Progenitor cell of endocrine pancreas (in vitro differentiated cells): Measurements from ENCODE around the gene DVL2. TPM values are rescaled to one million over a fixed set of nuclear protein-coding genes. Genes with fewer than 3 reads are reported as not detected.

Experiments
- DNase-seq: peaks from one replicate; pipeline ENCODE4 v3.0.0; 2021; ENCODE audit warnings: low spot score; ENCODE audit not compliant: unreplicated experiment
- H3K27ac Mint-ChIP-seq: 2 replicates; pipeline ENCODE4 v1.8.0; 2021; ENCODE audit warnings: mild to moderate bottlenecking, moderate library complexity, mixed read lengths
- H3K27me3 Mint-ChIP-seq: 2 replicates; pipeline ENCODE4 v1.8.0; 2021; ENCODE audit warnings: mixed read lengths
- H3K36me3 Mint-ChIP-seq: 2 replicates; pipeline ENCODE4 v1.8.0; 2022; ENCODE audit warnings: mixed read lengths; ENCODE audit not compliant: insufficient read depth
- H3K4me1 Mint-ChIP-seq: 2 replicates; pipeline ENCODE4 v1.8.0; 2021; ENCODE audit warnings: low read depth, mixed read lengths
- H3K4me3 Mint-ChIP-seq: 2 replicates; pipeline ENCODE4 v1.8.0; 2021; ENCODE audit warnings: low read depth, mild to moderate bottlenecking, moderate library complexity, mixed read lengths
- H3K9me3 Mint-ChIP-seq: 2 replicates; pipeline ENCODE4 v1.8.0; 2021; ENCODE audit warnings: low read depth, mixed read lengths
- CTCF ChIP-seq: fragments of 200-600 bp; sonication (generic); IDR thresholded peaks from one replicate; pipeline ENCODE4 v1.5.0; 2021; ENCODE audit warnings: antibody characterized with exemption, mild to moderate bottlenecking; ENCODE audit not compliant: unreplicated experiment
- total RNA-seq: library from RNA; stranded (reverse); gene quantifications from 2 replicates; pipeline ENCODE4 v1.2.1, GENCODE V29; 2021

The DVL2 gene
- total RNA-seq, 1 donor from 2014 or later: 104 TPM

GRCh38 chr17:7253082-7253481 lies 18.8 kb upstream of the DVL2 start:
- no peaks in the 10 kb centered on the region for H3K27me3 Mint-ChIP-seq
- peaks cover 9% of the 10 kb centered on the region for H3K36me3 Mint-ChIP-seq
- no peaks in the 10 kb centered on the region for H3K9me3 Mint-ChIP-seq
- peaks cover 25% of the 10 kb centered on the region for H3K4me1 Mint-ChIP-seq
- peak overlapping the region; percentile 100 for H3K27ac Mint-ChIP-seq
- H3K4me3 Mint-ChIP-seq: peak overlapping the region; percentile 97
- TF ChIP-seq CTCF: no peak
- DNase-seq: no peak

- Mint-ChIP-seq H3K36me3 (peaks cover 9% of the 10 kb centered on the region), H3K9me3 (no peaks in the 10 kb centered on the region)
Measured at GRCh38 chr17:7252176-7253043, 18.1 kb upstream of the DVL2 start, which contains the start of gene ELP5. TSS of gene ELP5 (plus strand) at chr17:7252215. CDS start at chr17:7252551, 336 bp downstream.

GRCh38 chr17:7251661-7252175 lies 17.4 kb upstream of the DVL2 start, which contains the start of gene CTDNEP1:
TSS of gene CTDNEP1 (minus strand) at chr17:7251734. CDS start at chr17:7251296, 438 bp downstream.
- peak within 1 kb of the TSS; percentile 100 for H3K27ac Mint-ChIP-seq
- TF ChIP-seq CTCF: no peak
- no peaks in the 10 kb centered on the region for H3K27me3 Mint-ChIP-seq
- peak; percentile 65 for DNase-seq
- H3K4me3 Mint-ChIP-seq: peak within 1 kb of the TSS; percentile 97
- H3K36me3 Mint-ChIP-seq: peaks cover 8% of the 10 kb centered on the region
- no peaks in the 10 kb centered on the region for H3K9me3 Mint-ChIP-seq
- peaks cover 25% of the 10 kb centered on the region for H3K4me1 Mint-ChIP-seq

More at GRCh38 chr17:7252176-7253043, 18.1 kb upstream of the DVL2 start, which contains the start of gene ELP5:
- Mint-ChIP-seq H3K4me1 (peaks cover 25% of the 10 kb centered on the region), H3K27ac (peak within 1 kb of the TSS; percentile 100), H3K4me3 (peak within 1 kb of the TSS; percentile 97), H3K27me3 (no peaks in the 10 kb centered on the region)
- peak; percentile 98 for DNase-seq
- TF ChIP-seq CTCF: peak; percentile 30

- no peak for DNase-seq
- H3K9me3 Mint-ChIP-seq: no peaks in the 10 kb centered on the region
- H3K27me3 Mint-ChIP-seq: no peaks in the 10 kb centered on the region
- peaks cover 25% of the 10 kb centered on the region for H3K4me1 Mint-ChIP-seq
- H3K27ac Mint-ChIP-seq: peak overlapping the region; percentile 95
- TF ChIP-seq CTCF: no peak
- peak overlapping the region; percentile 97 for H3K4me3 Mint-ChIP-seq
- peaks cover 11% of the 10 kb centered on the region for H3K36me3 Mint-ChIP-seq
Measured at GRCh38 chr17:7250695-7251627, 16.6 kb upstream of the DVL2 start.
